Neural progenitor cell (in vitro differentiated cells): ENCODE data around the gene PPTC7. TPM values are rescaled to one million over a fixed set of nuclear protein-coding genes. Genes with fewer than 3 reads are reported as not detected.

Source experiments
- DNase-seq: peaks from one replicate; pipeline ENCODE4 v3.0.0-alpha.2; 2016; ENCODE audit warnings: low spot score
- H2AFZ ChIP-seq: fragments of 200-600 bp; sonication (generic); replicated peaks from 2 replicates; pipeline ENCODE4 v1.6.1; 2016; ENCODE audit warnings: antibody characterized with exemption
- H3F3A ChIP-seq: fragments of 200-600 bp; sonication (generic); 2 replicates; pipeline ENCODE4 v1.6.1; 2016; ENCODE audit warnings: antibody characterized with exemption, low read depth
- H3K27ac ChIP-seq: fragments of 200-600 bp; sonication (generic); 2 replicates; pipeline ENCODE4 v1.5.1; 2016; ENCODE audit warnings: mild to moderate bottlenecking
- H3K27me3 ChIP-seq: fragments of 200-600 bp; sonication (generic); 2 replicates; pipeline ENCODE4 v1.6.1; 2016; ENCODE audit warnings: mild to moderate bottlenecking, moderate library complexity
- H3K36me3 ChIP-seq: fragments of 200-600 bp; sonication (generic); 2 replicates; pipeline ENCODE4 v1.5.1; 2016
- H3K4me1 ChIP-seq: fragments of 200-600 bp; sonication (generic); 2 replicates; pipeline ENCODE4 v1.6.1; 2016; ENCODE audit warnings: mixed run types
- H3K4me2 ChIP-seq: fragments of 200-600 bp; sonication (generic); 2 replicates; pipeline ENCODE4 v1.6.1; 2016
- H3K4me3 ChIP-seq: fragments of 200-600 bp; sonication (generic); 2 replicates; pipeline ENCODE4 v1.5.1; 2016
- H3K79me2 ChIP-seq: fragments of 200-600 bp; sonication (generic); 2 replicates; pipeline ENCODE4 v1.6.1; 2016; ENCODE audit warnings: low read depth
- H3K9ac ChIP-seq: fragments of 200-600 bp; sonication (generic); 2 replicates; pipeline ENCODE4 v1.6.1; 2016
- H3K9me3 ChIP-seq: fragments of 200-600 bp; sonication (generic); 2 replicates; pipeline ENCODE4 v1.5.1; 2016; ENCODE audit warnings: low read depth
- H4K20me1 ChIP-seq: fragments of 200-600 bp; sonication (generic); 2 replicates; pipeline ENCODE4 v1.6.1; 2016; ENCODE audit warnings: low read depth
- H3K27ac Mint-ChIP-seq: 3 replicates; pipeline ENCODE4 v1.8.0; 2021; ENCODE audit warnings: mixed read lengths
- H3K27me3 Mint-ChIP-seq: 2 replicates; pipeline ENCODE4 v1.8.0; 2022; ENCODE audit warnings: low read depth, mild to moderate bottlenecking, inconsistent platforms, moderate library complexity, mixed read lengths; ENCODE audit not compliant: insufficient read depth
- H3K36me3 Mint-ChIP-seq: 3 replicates; pipeline ENCODE4 v1.8.0; 2021; ENCODE audit warnings: mixed read lengths
- H3K4me1 Mint-ChIP-seq: 3 replicates; pipeline ENCODE4 v1.8.0; 2021; ENCODE audit warnings: mixed read lengths
- H3K4me3 Mint-ChIP-seq: 3 replicates; pipeline ENCODE4 v1.8.0; 2021; ENCODE audit warnings: mild to moderate bottlenecking, moderate library complexity, mixed read lengths
- H3K9me3 Mint-ChIP-seq: 3 replicates; pipeline ENCODE4 v1.8.0; 2020; ENCODE audit warnings: mixed read lengths
- EZH2 ChIP-seq: fragments of 200-600 bp; sonication (generic); IDR thresholded peaks from 2 replicates; pipeline ENCODE4 v1.6.1; 2017; ENCODE audit warnings: antibody characterized with exemption, mild to moderate bottlenecking, moderate library complexity
- EZH2phosphoT487 ChIP-seq: fragments of 200-600 bp; sonication (generic); IDR thresholded peaks from 2 replicates; pipeline ENCODE4 v1.6.1; 2017; ENCODE audit warnings: antibody characterized with exemption
- total RNA-seq: library from RNA; depleted of rRNA; stranded (reverse); fragments of >200 nt; gene quantifications from 2 replicates; pipeline ENCODE4 v1.2.3, GENCODE V29; 2015; ENCODE audit warnings: low replicate concordance
- TF ChIP-seq, protein P1 (sequence below): fragments of 200-600 bp; sonication (generic); IDR thresholded peaks from 2 replicates; pipeline ENCODE4 v1.5.1; 2017; ENCODE audit warnings: antibody characterized with exemption, mild to moderate bottlenecking

PPTC7 gene
- total RNA-seq, 1 donor from 2014 or later, result 11.2 TPM

DNA sequence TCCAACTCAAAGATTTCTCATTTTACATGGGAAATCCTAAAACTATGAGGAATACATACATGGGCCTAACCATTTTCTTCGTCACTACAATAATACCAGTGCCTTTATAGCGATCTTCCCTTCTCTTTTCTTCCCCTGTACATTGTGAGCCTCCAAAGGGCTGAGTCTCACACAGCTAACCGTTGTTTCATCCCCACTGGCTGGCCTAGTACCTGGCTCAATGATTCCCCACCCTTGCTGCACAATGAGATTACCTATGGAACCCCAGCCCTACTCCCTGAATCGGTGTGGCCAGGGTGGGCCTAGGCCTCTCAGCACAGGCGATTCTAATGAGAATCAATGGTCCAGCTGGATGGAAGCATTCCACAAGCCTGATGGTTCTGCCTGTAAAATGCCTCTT lies 16.1 kb downstream of the PPTC7 start:
- Histone ChIP-seq H3K79me2 (peaks cover 59% of the 10 kb centered on the region), H3K27me3 (no peaks in the 10 kb centered on the region), H3K4me3 (no peak overlapping the region), H4K20me1 (peaks cover 9% of the 10 kb centered on the region), H2AFZ (no peak overlapping the region), H3K36me3 (peaks cover 4% of the 10 kb centered on the region), H3K4me2 (no peak overlapping the region), H3K4me1 (peaks cover 10% of the 10 kb centered on the region), H3K9ac (no peak overlapping the region), H3F3A (no peaks in the 10 kb centered on the region), H3K27ac (no peak overlapping the region), H3K9me3 (no peaks in the 10 kb centered on the region)
- Mint-ChIP-seq H3K9me3 (peaks cover 26% of the 10 kb centered on the region), H3K27me3 (no peaks in the 10 kb centered on the region), H3K4me3 (no peak overlapping the region), H3K36me3 (peaks cover 10% of the 10 kb centered on the region), H3K27ac (no peak overlapping the region), H3K4me1 (peaks cover 2% of the 10 kb centered on the region)
- DNase-seq, result no peak
- TF ChIP-seq EZH2, result no peak
- TF ChIP-seq, protein P1, sequence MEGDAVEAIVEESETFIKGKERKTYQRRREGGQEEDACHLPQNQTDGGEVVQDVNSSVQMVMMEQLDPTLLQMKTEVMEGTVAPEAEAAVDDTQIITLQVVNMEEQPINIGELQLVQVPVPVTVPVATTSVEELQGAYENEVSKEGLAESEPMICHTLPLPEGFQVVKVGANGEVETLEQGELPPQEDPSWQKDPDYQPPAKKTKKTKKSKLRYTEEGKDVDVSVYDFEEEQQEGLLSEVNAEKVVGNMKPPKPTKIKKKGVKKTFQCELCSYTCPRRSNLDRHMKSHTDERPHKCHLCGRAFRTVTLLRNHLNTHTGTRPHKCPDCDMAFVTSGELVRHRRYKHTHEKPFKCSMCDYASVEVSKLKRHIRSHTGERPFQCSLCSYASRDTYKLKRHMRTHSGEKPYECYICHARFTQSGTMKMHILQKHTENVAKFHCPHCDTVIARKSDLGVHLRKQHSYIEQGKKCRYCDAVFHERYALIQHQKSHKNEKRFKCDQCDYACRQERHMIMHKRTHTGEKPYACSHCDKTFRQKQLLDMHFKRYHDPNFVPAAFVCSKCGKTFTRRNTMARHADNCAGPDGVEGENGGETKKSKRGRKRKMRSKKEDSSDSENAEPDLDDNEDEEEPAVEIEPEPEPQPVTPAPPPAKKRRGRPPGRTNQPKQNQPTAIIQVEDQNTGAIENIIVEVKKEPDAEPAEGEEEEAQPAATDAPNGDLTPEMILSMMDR, result no peak

- Mint-ChIP-seq H3K27me3 (peaks cover 2% of the 10 kb centered on the region), H3K4me3 (no peak overlapping the region), H3K4me1 (peaks cover 6% of the 10 kb centered on the region), H3K27ac (no peak overlapping the region), H3K36me3 (peaks cover 5% of the 10 kb centered on the region), H3K9me3 (peaks cover 19% of the 10 kb centered on the region)
- H3K79me2 ChIP-seq, result peaks cover 59% of the 10 kb centered on the region
- peaks cover 10% of the 10 kb centered on the region for H3K4me1 ChIP-seq
- H2AFZ ChIP-seq, result no peak overlapping the region
- H3K9me3 ChIP-seq, result no peaks in the 10 kb centered on the region
- TF ChIP-seq EZH2, result no peak
- TF ChIP-seq, protein P1, result no peak
- no peak for TF ChIP-seq EZH2phosphoT487
- H3K4me2 ChIP-seq, result no peak overlapping the region
- peaks cover 9% of the 10 kb centered on the region for H4K20me1 ChIP-seq
- no peaks in the 10 kb centered on the region for H3K27me3 ChIP-seq
- no peak for DNase-seq
- no peak overlapping the region for H3K4me3 ChIP-seq
- peaks cover 4% of the 10 kb centered on the region for H3K36me3 ChIP-seq
- H3K9ac ChIP-seq, result no peak overlapping the region
- no peak overlapping the region for H3K27ac ChIP-seq
- no peaks in the 10 kb centered on the region for H3F3A ChIP-seq
Measured at GRCh38 chr12:110565894-110566871, 16.9 kb downstream of the PPTC7 start.

DNA sequence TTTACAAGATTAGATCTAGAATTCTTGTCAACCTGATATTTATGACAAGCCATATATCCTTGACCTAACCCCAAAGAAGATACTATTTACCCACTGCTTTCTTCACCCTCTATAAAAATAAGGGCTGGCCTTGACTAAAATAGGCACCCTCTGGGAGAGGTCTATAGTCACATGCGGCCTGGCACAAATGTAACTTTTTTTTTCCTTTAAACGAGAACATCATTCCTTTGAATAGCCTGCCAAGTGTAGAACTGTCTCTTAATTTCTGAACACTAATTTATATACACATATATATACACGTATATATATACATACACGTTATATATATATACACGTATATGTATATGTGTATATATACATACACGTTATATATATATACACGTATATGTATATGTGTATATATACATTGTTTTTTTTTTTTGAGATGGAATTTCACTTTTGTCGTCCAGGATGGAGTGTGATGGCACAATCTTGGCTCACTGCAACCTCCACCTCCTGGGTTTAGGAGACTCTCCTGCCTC lies 18.6 kb downstream of the PPTC7 start:
- peaks cover 2% of the 10 kb centered on the region for H3K27me3 Mint-ChIP-seq
- H3K27ac Mint-ChIP-seq, result no peak overlapping the region
- no peak overlapping the region for H3K4me3 Mint-ChIP-seq
- H3K4me1 Mint-ChIP-seq, result peaks cover 10% of the 10 kb centered on the region
- H2AFZ ChIP-seq, result no peak overlapping the region
- H3K9ac ChIP-seq, result no peak overlapping the region
- peaks cover 4% of the 10 kb centered on the region for H3K36me3 Mint-ChIP-seq
- no peaks in the 10 kb centered on the region for H3K27me3 ChIP-seq
- TF ChIP-seq EZH2 (no peak), EZH2phosphoT487 (no peak)
- TF ChIP-seq, protein P1, result no peak
- peaks cover 10% of the 10 kb centered on the region for H3K4me1 ChIP-seq
- no peak overlapping the region for H3K4me2 ChIP-seq
- H3F3A ChIP-seq, result no peaks in the 10 kb centered on the region
- H3K9me3 ChIP-seq, result no peaks in the 10 kb centered on the region
- no peak for DNase-seq
- no peak overlapping the region for H3K4me3 ChIP-seq
- peaks cover 12% of the 10 kb centered on the region for H3K9me3 Mint-ChIP-seq
- H3K36me3 ChIP-seq, result peaks cover 1% of the 10 kb centered on the region
- H3K27ac ChIP-seq, result no peak overlapping the region
- H3K79me2 ChIP-seq, result peaks cover 73% of the 10 kb centered on the region
- H4K20me1 ChIP-seq, result peaks cover 9% of the 10 kb centered on the region
